GM12865 (cell line): ENCODE measurements around the gene NT5E.

Experiments used
- DNase-seq: peaks from one replicate; pipeline ENCODE4 v3.0.0; 2010; ENCODE audit warnings: low read depth
- H3K4me3 ChIP-seq: 2 replicates; pipeline ENCODE4 v1.5.1; 2011; ENCODE audit warnings: mild to moderate bottlenecking, low read depth, low read length, control low read depth
- CTCF ChIP-seq: IDR thresholded peaks from 2 replicates; pipeline ENCODE4 v1.5.1; 2011; ENCODE audit warnings: low read length, control low read depth, low read depth, inconsistent platforms; ENCODE audit not compliant: insufficient read depth; ENCODE audit errors: missing control alignments

Gene NT5E

GRCh38 chr6:85449818-85450759, at the start of gene NT5E:
TSS of gene NT5E (plus strand) at chr6:85450083. CDS start at chr6:85450140, 57 bp downstream.
- H3K4me3 ChIP-seq: peak within 1 kb of the TSS; percentile 91
- DNase-seq: peak; percentile 87
- no peak for TF ChIP-seq CTCF

- no peak overlapping the region for H3K4me3 ChIP-seq
- DNase-seq: no peak
- no peak for TF ChIP-seq CTCF
Measured at GRCh38 chr6:85400331-85400730, 49.6 kb upstream of the NT5E start.

GRCh38 chr6:85401186-85402021, 48.5 kb upstream of the NT5E start:
- TF ChIP-seq CTCF: no peak
- peak; percentile 22 for DNase-seq
- no peak overlapping the region for H3K4me3 ChIP-seq

- DNase-seq: no peak
- no peak for TF ChIP-seq CTCF
- no peak overlapping the region for H3K4me3 ChIP-seq
Measured at GRCh38 chr6:85402071-85402470, 47.8 kb upstream of the NT5E start.

- no peak for DNase-seq
Measured at GRCh38 chr6:85402922-85403321, 47.0 kb upstream of the NT5E start.

More at GRCh38 chr6:85402922-85403321, 47.0 kb upstream of the NT5E start:
- TF ChIP-seq CTCF: no peak
- no peak overlapping the region for H3K4me3 ChIP-seq
